Mesenchymal stem cell (in vitro differentiated cells and primary cell): ENCODE results near the gene PKIB.

ENCODE experiments used
- DNase-seq: peaks from one replicate; pipeline ENCODE4 v3.0.0-alpha.2; 2013
- H2AFZ ChIP-seq: one replicate; pipeline ENCODE4 v1.6.1; 2013; ENCODE audit warnings: low read depth, mild to moderate bottlenecking, control low read depth, inconsistent platforms, low read length, moderate library complexity
- H2AK5ac ChIP-seq: 2 replicates; pipeline ENCODE4 v1.6.1; 2013; ENCODE audit warnings: low read length, moderate library complexity, mild to moderate bottlenecking, inconsistent platforms; ENCODE audit not compliant: severe bottlenecking
- H2BK120ac ChIP-seq: one replicate; pipeline ENCODE4 v1.6.1; 2013; ENCODE audit warnings: low read depth, mild to moderate bottlenecking, inconsistent platforms, low read length, moderate library complexity
- H2BK12ac ChIP-seq, 2 experiments: one replicate each; pipeline ENCODE4 v1.6.1; 2013; ENCODE audit warnings: inconsistent platforms in 2 of 2, low read length in 2 of 2, mild to moderate bottlenecking in 2 of 2, moderate library complexity in 2 of 2, control low read depth in 1 of 2
- H2BK15ac ChIP-seq: one replicate; pipeline ENCODE4 v1.6.1; 2013; ENCODE audit warnings: mild to moderate bottlenecking, low read depth, inconsistent platforms; ENCODE audit not compliant: poor library complexity, severe bottlenecking
- H2BK5ac ChIP-seq: 2 replicates; pipeline ENCODE4 v1.6.1; 2013; ENCODE audit warnings: low read depth, mild to moderate bottlenecking, low read length, control low read depth, inconsistent platforms; ENCODE audit not compliant: poor library complexity, severe bottlenecking
- H3K14ac ChIP-seq, 2 experiments: one replicate each; pipeline ENCODE4 v1.6.1; 2013; ENCODE audit warnings: inconsistent platforms in 2 of 2, low read length in 2 of 2, control low read depth in 1 of 2, mild to moderate bottlenecking in 1 of 2, moderate library complexity in 1 of 2
- H3K18ac ChIP-seq, 2 experiments: one replicate each; pipeline ENCODE4 v1.6.1; 2013; ENCODE audit warnings: inconsistent platforms in 2 of 2, low read length in 2 of 2, control low read depth in 1 of 2, low read depth in 1 of 2, mild to moderate bottlenecking in 1 of 2
- H3K23ac ChIP-seq, 2 experiments: one replicate each; pipeline ENCODE4 v1.6.1; 2013; ENCODE audit warnings: inconsistent platforms in 2 of 2, low read length in 2 of 2, mild to moderate bottlenecking in 2 of 2, moderate library complexity in 2 of 2, control low read depth in 1 of 2
- H3K27ac ChIP-seq: 2 replicates; pipeline ENCODE4 v1.5.1; 2013; ENCODE audit warnings: mild to moderate bottlenecking, moderate library complexity, low read length, control low read depth, inconsistent platforms; ENCODE audit not compliant: poor library complexity, severe bottlenecking
- H3K27me3 ChIP-seq, 2 experiments: 2 replicates each; pipeline versions ENCODE4 v1.6.1 to v1.7.0; 2013; ENCODE audit warnings: low read length in 2 of 2, mild to moderate bottlenecking in 2 of 2, moderate library complexity in 2 of 2, control low read depth in 1 of 2, inconsistent platforms in 1 of 2; ENCODE audit not compliant: control insufficient read depth in 1 of 2, insufficient read depth in 1 of 2
- H3K36me3 ChIP-seq, 2 experiments: 2 replicates each; pipeline versions ENCODE4 v1.6.1 to v1.7.0; 2013; ENCODE audit warnings: low read length in 2 of 2, control low read depth in 1 of 2, inconsistent platforms in 1 of 2, low read depth in 1 of 2, mild to moderate bottlenecking in 1 of 2; ENCODE audit not compliant: insufficient read depth in 2 of 2, control insufficient read depth in 1 of 2
- H3K4ac ChIP-seq, 2 experiments: one replicate each; pipeline ENCODE4 v1.6.1; 2013; ENCODE audit warnings: inconsistent platforms in 2 of 2, low read length in 2 of 2, mild to moderate bottlenecking in 2 of 2, moderate library complexity in 2 of 2, control low read depth in 1 of 2, low read depth in 1 of 2
- H3K4me1 ChIP-seq: 2 replicates; pipeline ENCODE4 v1.6.1; 2013; ENCODE audit warnings: low read depth, low read length, control low read depth; ENCODE audit not compliant: control insufficient read depth, insufficient read depth
- H3K4me2 ChIP-seq: 2 replicates; pipeline ENCODE4 v1.6.1; 2013; ENCODE audit warnings: low read length, mild to moderate bottlenecking, inconsistent platforms; ENCODE audit not compliant: poor library complexity, severe bottlenecking
- H3K4me3 ChIP-seq, 2 experiments: 2 replicates each; pipeline versions ENCODE4 v1.5.1 to v1.7.0; 2013; ENCODE audit warnings: low read length in 2 of 2, mild to moderate bottlenecking in 2 of 2, control low read depth in 1 of 2, low read depth in 1 of 2; ENCODE audit not compliant: insufficient read depth in 1 of 2
- H3K79me1 ChIP-seq: replicated peaks from 2 replicates; pipeline ENCODE4 v1.6.1; 2013; ENCODE audit warnings: mild to moderate bottlenecking, control low read depth, low read length, inconsistent platforms; ENCODE audit not compliant: poor library complexity, severe bottlenecking
- H3K9ac ChIP-seq: 2 replicates; pipeline ENCODE4 v1.7.0; 2013; ENCODE audit warnings: mild to moderate bottlenecking, low read length, moderate library complexity
- H3K9me3 ChIP-seq: 2 replicates; pipeline ENCODE4 v1.7.0; 2013; ENCODE audit warnings: mild to moderate bottlenecking, low read length; ENCODE audit not compliant: control insufficient read depth
- H4K8ac ChIP-seq: one replicate; pipeline ENCODE4 v1.6.1; 2013; ENCODE audit warnings: inconsistent platforms, mild to moderate bottlenecking, low read length, moderate library complexity
- H4K91ac ChIP-seq: one replicate; pipeline ENCODE4 v1.6.1; 2013; ENCODE audit warnings: mild to moderate bottlenecking, low read length, inconsistent platforms
- WGBS: methylation state at CpG from one replicate; pipeline ENCODE4 v1.1.7; 2013; ENCODE audit warnings: mixed read lengths; 5-methylcytosine and 5-hydroxymethylcytosine counted together

PKIB gene

DNA sequence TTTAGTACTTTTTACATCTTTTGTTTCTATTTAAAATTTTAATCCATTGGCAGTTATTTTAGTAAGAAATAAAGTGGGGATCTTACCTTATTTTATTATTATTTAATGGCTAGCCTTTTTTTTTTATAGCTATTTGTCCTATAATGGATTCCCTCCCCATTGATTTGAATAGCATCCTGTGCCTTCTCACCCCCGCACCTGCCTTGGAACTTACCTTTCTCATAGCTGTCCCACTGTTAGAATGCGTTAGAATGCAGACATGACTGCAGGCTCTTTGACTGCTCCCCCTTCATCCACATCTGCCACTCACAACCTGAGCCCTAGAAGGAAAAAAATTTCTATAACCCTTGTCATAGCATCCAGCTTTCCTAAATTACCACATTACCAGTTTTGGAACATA is 9.1 kb downstream of the PKIB start:
- H4K91ac ChIP-seq, result no peak overlapping the region
- no peak overlapping the region for H2BK5ac ChIP-seq
- H3K4ac ChIP-seq, result no peak overlapping the region
- no peak for DNase-seq
- H3K36me3 ChIP-seq, result no peaks in the 10 kb centered on the region
- H3K27ac ChIP-seq, result no peak overlapping the region
- no peak overlapping the region for H4K8ac ChIP-seq
- WGBS, result 99% methylated on average over 2 of the region's 2 CpGs
- no peaks in the 10 kb centered on the region for H3K27me3 ChIP-seq
- no peak overlapping the region for H2AK5ac ChIP-seq
- H3K9ac ChIP-seq, result no peak overlapping the region
- H3K79me1 ChIP-seq, result peaks cover 8% of the 10 kb centered on the region
- H3K18ac ChIP-seq, result peak overlapping the region in 1 of 2 experiments; percentile 48
- no peak overlapping the region for H2AFZ ChIP-seq
- H2BK15ac ChIP-seq, result no peak overlapping the region
- H3K4me1 ChIP-seq, result peaks cover 5% of the 10 kb centered on the region
- no peak overlapping the region for H2BK12ac ChIP-seq
- H3K23ac ChIP-seq, result no peak overlapping the region
- H3K9me3 ChIP-seq, result peaks cover 6% of the 10 kb centered on the region
- no peak overlapping the region for H3K14ac ChIP-seq
- H3K4me3 ChIP-seq, result no peak overlapping the region
- H2BK120ac ChIP-seq, result no peak overlapping the region
- H3K4me2 ChIP-seq, result no peak overlapping the region

DNA sequence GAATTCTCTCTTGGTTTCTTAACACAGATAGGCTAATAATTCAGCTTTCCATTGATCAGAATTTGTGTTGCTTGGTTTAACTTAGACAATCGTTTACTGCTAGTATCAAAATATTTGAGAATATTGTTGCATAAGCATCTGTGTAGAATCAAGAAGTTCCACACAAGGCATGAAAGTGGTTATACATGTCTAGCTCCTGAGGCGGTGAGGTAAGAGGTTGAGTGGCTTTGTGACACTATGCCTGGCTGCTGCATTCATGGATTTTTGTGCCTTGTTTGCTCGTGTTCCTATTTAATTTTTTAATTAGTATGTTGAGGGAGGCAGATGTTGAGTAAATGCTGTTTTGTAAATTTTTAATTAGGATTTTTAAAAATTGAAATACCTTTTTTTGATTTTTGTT is 10.2 kb downstream of the PKIB start:
- Histone ChIP-seq H3K27ac (no peak overlapping the region), H3K79me1 (peaks cover 8% of the 10 kb centered on the region), H2BK15ac (no peak overlapping the region), H3K36me3 (no peaks in the 10 kb centered on the region), H2BK5ac (no peak overlapping the region), H2AFZ (no peak overlapping the region), H3K4me2 (no peak overlapping the region), H3K4ac (no peak overlapping the region), H2BK120ac (no peak overlapping the region), H3K4me3 (no peak overlapping the region), H3K9me3 (peaks cover 6% of the 10 kb centered on the region), H3K14ac (no peak overlapping the region), H2BK12ac (no peak overlapping the region), H3K27me3 (no peaks in the 10 kb centered on the region), H2AK5ac (no peak overlapping the region), H3K4me1 (peaks cover 5% of the 10 kb centered on the region), H3K9ac (no peak overlapping the region), H4K8ac (no peak overlapping the region), H3K23ac (no peak overlapping the region), H3K18ac (no peak overlapping the region), H4K91ac (no peak overlapping the region)
- WGBS, result 93% methylated on average over 3 of the region's 3 CpGs
- no peak for DNase-seq

DNA sequence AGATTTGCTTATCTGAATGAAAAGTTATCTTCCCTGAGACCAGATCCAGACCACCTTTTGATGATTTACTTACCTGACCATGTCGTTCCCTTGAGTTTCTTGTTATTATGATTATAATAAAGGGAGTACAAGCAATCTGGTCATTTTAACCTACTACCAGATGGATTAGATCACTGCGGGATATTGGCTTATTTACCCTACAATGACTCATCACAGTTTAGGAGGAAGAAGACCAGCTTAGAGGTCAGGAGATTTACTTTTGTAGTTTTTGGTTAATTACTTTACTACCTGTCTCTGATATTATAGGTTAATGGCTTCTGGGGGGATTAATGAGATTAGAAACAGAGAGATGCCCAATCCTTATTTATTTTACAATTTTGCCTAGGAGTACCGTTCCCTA is 10.7 kb downstream of the PKIB start:
- Histone ChIP-seq H4K8ac (no peak overlapping the region), H3K14ac (no peak overlapping the region), H3K23ac (no peak overlapping the region), H3K18ac (no peak overlapping the region), H3K9ac (no peak overlapping the region), H4K91ac (no peak overlapping the region), H3K4me3 (no peak overlapping the region), H2BK5ac (no peak overlapping the region), H2AK5ac (no peak overlapping the region), H2AFZ (no peak overlapping the region), H2BK120ac (no peak overlapping the region), H3K4me2 (no peak overlapping the region), H3K79me1 (peaks cover 10% of the 10 kb centered on the region), H2BK12ac (no peak overlapping the region), H3K4ac (no peak overlapping the region), H3K27me3 (no peaks in the 10 kb centered on the region), H3K27ac (no peak overlapping the region), H3K9me3 (peaks cover 3% of the 10 kb centered on the region), H3K36me3 (no peaks in the 10 kb centered on the region), H2BK15ac (no peak overlapping the region), H3K4me1 (peaks cover 5% of the 10 kb centered on the region)
- no CpG with 5 or more reads among the region's 3 CpGs for WGBS
- peak; percentile 57 for DNase-seq

DNA sequence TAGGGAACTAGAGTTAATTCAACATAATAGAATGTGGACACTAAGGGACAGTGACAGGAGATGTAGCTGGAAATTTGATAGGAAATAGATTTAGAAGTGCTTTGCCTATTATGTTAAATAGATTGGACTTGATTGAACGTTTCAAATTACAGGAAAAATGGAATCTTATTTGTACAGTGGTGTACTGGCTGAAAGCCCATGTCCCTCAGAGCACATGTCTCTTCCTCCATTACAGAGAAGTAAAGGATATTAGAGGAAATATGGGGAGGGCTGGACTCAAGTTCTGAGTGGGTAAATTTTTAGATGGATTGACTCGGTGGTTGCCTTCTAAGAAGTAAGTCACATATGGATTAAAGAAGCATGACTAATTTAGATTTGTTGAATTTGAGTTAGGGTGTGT is 11.4 kb downstream of the PKIB start:
- Histone ChIP-seq H3K4me2 (no peak overlapping the region), H2AK5ac (no peak overlapping the region), H3K9ac (no peak overlapping the region), H3K4me3 (no peak overlapping the region), H3K36me3 (no peaks in the 10 kb centered on the region), H2BK5ac (no peak overlapping the region), H2BK15ac (no peak overlapping the region), H3K18ac (no peak overlapping the region), H3K9me3 (no peaks in the 10 kb centered on the region), H2BK12ac (no peak overlapping the region), H3K23ac (no peak overlapping the region), H3K4me1 (peaks cover 5% of the 10 kb centered on the region), H3K27ac (no peak overlapping the region), H3K4ac (no peak overlapping the region), H2BK120ac (no peak overlapping the region), H2AFZ (no peak overlapping the region), H3K27me3 (no peaks in the 10 kb centered on the region), H4K91ac (no peak overlapping the region), H3K79me1 (peaks cover 10% of the 10 kb centered on the region), H3K14ac (no peak overlapping the region), H4K8ac (no peak overlapping the region)
- DNase-seq, result no peak
- WGBS, result 93% methylated on average over 2 of the region's 2 CpGs
